Measurements from ENCODE around the gene CA10.

Gene CA10

DNA sequence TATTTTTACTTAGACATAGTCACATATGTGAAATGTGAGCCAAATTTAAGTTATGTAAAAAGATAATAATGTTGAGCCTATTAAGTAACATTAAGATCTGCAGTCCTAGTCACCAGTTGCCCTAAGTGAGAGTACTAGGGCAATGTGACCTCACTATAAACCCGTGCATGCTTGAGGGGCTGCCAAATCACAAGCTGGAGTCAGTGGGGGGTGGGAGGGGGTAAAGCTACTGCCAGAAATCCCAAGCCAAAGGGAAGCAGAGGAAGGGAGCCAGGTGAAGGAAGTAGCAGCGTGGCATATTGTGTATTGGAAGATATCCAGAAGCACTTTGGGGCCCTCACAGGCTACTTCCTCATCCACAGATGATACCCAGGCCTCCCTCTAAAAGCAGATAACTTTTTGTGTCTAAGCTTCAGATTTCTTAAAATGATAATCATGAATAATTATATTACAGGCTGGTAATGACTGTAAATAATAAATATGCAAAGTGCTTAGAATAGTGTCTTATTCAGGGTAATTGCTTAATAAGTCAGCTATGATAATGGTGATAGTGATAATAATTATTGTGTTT, 134.1 kb downstream of the CA10 start:
- H3K27me3 ChIP-seq (ENCODE audit: control insufficient read depth, insufficient read depth, low read length): no peaks in the 10 kb centered on the region
- no peak overlapping the region for H3K4me3 ChIP-seq (ENCODE audit: low read depth, low read length)
- no peak overlapping the region for H3K9ac ChIP-seq (ENCODE audit: low read depth, low read length)
- no peaks in the 10 kb centered on the region for H3K36me3 ChIP-seq (ENCODE audit: control insufficient read depth, insufficient read depth, low read length)
- no peak overlapping the region for H3K27ac ChIP-seq (ENCODE audit: low read depth, low read length)
- no peaks in the 10 kb centered on the region for H3K9me3 ChIP-seq (ENCODE audit: control insufficient read depth, insufficient read depth, low read length)
- H3K4me1 ChIP-seq (ENCODE audit: control insufficient read depth, insufficient read depth, low read length): no peaks in the 10 kb centered on the region

DNA sequence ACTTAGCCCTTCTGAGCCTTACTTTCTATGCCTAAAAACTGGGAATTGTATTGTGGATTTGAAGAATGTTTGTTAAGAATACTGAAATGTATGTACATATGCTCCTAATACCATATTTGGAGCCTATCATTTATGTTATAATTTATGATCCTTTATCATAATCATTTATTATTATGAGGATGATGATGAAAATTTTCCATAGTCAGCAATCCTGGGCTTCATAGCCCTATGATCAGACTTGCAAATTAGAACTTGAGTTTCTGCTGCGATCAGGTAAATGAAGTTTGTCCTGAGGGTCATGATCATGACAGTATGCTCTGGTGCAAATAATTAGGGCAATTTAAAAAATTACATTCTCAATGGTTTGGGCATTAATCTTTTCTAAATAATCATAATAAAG, 147.4 kb downstream of the CA10 start:
- H3K4me3 ChIP-seq (ENCODE audit: low read depth, low read length): no peak overlapping the region
- H3K9me3 ChIP-seq (ENCODE audit: control insufficient read depth, insufficient read depth, low read length): no peaks in the 10 kb centered on the region
- no peaks in the 10 kb centered on the region for H3K36me3 ChIP-seq (ENCODE audit: control insufficient read depth, insufficient read depth, low read length)
- H3K4me1 ChIP-seq (ENCODE audit: control insufficient read depth, insufficient read depth, low read length): no peaks in the 10 kb centered on the region
- H3K27ac ChIP-seq (ENCODE audit: low read depth, low read length): no peak overlapping the region
- no peak overlapping the region for H3K9ac ChIP-seq (ENCODE audit: low read depth, low read length)
- no peaks in the 10 kb centered on the region for H3K27me3 ChIP-seq (ENCODE audit: control insufficient read depth, insufficient read depth, low read length)

DNA sequence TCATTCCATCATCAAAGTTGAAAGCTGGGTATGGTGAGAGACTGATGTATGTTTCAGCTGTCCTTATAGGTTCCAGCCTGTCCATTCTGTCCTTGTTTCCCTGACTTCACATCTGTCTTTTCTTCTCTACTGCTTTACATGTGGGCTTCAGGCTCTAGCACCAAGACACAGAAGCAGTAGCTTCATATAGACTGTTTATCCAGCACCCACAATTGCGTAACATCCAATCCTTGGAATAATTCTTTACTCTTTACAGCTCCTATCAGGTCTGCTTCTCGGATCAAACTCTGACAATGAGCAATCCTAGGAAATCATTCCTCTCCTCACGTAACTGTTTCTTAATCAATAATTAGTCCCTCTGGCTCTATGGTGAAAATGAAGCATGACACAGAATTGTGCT, 158.9 kb downstream of the CA10 start:
- Histone ChIP-seq H3K36me3 (ENCODE audit: control insufficient read depth, insufficient read depth, low read length) (no peaks in the 10 kb centered on the region), H3K4me1 (ENCODE audit: control insufficient read depth, insufficient read depth, low read length) (peaks cover 6% of the 10 kb centered on the region; the same call in 1 of the 2 replicates), H3K9me3 (ENCODE audit: control insufficient read depth, insufficient read depth, low read length) (no peaks in the 10 kb centered on the region), H3K27me3 (ENCODE audit: control insufficient read depth, insufficient read depth, low read length) (no peaks in the 10 kb centered on the region), H3K27ac (ENCODE audit: low read depth, low read length) (no peak overlapping the region), H3K4me3 (ENCODE audit: low read depth, low read length) (no peak overlapping the region), H3K9ac (ENCODE audit: low read depth, low read length) (no peak overlapping the region)

DNA sequence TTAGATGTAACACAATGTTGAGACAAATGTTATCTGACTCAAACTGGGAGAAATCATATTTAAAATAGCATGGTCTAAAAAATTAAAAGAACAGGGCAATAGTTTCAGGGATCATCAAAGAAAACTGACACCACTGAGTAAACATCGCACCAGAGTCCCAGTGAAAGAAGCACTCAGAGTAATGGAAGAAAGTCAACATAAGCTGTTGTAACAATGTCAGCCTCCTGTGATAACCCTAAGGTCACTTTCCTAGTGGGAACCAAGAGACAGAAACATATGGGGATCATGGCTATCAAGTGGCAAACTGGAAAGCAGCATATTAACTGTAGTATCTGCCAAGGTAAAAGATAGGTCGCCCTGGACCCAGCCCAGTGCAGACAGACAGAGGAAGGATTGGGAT, 160.8 kb downstream of the CA10 start:
- H3K4me3 ChIP-seq (ENCODE audit: low read depth, low read length): no peak overlapping the region

DNA sequence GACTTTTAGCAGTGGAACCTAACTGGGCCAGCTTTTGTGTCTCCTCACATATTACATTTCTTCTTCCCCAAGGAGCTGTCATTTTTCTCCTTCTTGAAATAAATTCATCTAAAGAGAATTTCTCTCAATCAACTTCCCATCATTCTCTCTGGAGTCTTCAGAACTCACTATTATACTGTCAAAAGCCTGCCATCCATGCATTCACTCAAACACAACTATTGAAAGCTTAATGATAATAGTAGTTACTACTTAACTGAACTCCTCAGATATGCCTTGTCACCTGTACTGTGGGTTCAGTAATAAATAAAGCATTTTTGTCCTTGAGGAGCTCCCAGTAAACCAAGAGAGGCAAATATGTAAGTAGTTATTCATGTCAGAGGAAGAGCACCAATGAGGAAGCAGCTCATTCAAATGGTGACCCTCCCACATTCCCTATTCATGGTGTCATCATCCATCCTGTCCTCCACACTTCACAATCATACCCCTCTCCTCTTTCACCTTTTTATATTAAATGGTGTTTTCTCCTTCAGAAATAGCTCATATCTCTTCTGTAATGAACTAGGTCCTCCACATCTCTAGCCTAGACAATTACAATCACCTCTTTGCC, 162.6 kb downstream of the CA10 start:
- H3K9ac ChIP-seq (ENCODE audit: low read depth, low read length): no peak overlapping the region
- H3K27ac ChIP-seq (ENCODE audit: low read depth, low read length): no peak overlapping the region

More for the DNA sequence above, 160.8 kb downstream of the CA10 start:
- Histone ChIP-seq H3K27ac (ENCODE audit: low read depth, low read length) (no peak overlapping the region), H3K27me3 (ENCODE audit: control insufficient read depth, insufficient read depth, low read length) (no peaks in the 10 kb centered on the region), H3K4me1 (ENCODE audit: control insufficient read depth, insufficient read depth, low read length) (peaks cover 6% of the 10 kb centered on the region; the same call in 1 of the 2 replicates), H3K9me3 (ENCODE audit: control insufficient read depth, insufficient read depth, low read length) (no peaks in the 10 kb centered on the region), H3K36me3 (ENCODE audit: control insufficient read depth, insufficient read depth, low read length) (no peaks in the 10 kb centered on the region), H3K9ac (ENCODE audit: low read depth, low read length) (no peak overlapping the region)

DNA sequence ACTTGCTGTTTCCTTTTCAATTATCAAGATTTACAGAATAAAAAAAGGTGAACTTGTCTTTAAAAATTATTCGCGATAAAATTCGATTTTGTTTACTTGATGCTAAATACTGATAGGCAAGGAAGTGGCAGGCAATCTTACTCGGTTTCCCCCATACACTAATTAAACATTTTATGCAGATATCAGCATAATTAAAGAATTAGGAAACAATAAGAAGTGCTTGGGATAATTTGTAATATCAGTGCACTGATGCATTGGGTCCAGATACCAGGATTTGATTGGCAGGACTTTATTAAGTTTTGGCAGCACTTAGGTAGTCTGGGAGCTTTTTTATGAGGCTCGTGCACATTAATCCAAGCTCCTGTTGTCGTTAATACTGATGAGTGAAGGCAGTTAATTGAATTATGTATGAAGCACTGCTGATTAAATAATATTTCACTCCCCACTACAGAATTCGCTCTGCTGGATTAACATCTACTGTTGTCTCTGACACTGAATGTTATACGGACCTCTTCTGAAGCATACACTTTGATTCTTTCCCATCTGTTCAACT, 165.6 kb downstream of the CA10 start:
- H3K27ac ChIP-seq (ENCODE audit: low read depth, low read length): no peak overlapping the region
- no peaks in the 10 kb centered on the region for H3K36me3 ChIP-seq (ENCODE audit: control insufficient read depth, insufficient read depth, low read length)
- H3K27me3 ChIP-seq (ENCODE audit: control insufficient read depth, insufficient read depth, low read length): no peaks in the 10 kb centered on the region
- peaks cover 4% of the 10 kb centered on the region; the same call in 1 of the 2 replicates for H3K4me1 ChIP-seq (ENCODE audit: control insufficient read depth, insufficient read depth, low read length)
- no peak overlapping the region for H3K4me3 ChIP-seq (ENCODE audit: low read depth, low read length)
- no peaks in the 10 kb centered on the region for H3K9me3 ChIP-seq (ENCODE audit: control insufficient read depth, insufficient read depth, low read length)
- H3K9ac ChIP-seq (ENCODE audit: low read depth, low read length): no peak overlapping the region

More for the DNA sequence above, 162.6 kb downstream of the CA10 start:
- Histone ChIP-seq H3K4me3 (ENCODE audit: low read depth, low read length) (no peak overlapping the region), H3K36me3 (ENCODE audit: control insufficient read depth, insufficient read depth, low read length) (no peaks in the 10 kb centered on the region), H3K27me3 (ENCODE audit: control insufficient read depth, insufficient read depth, low read length) (no peaks in the 10 kb centered on the region), H3K9me3 (ENCODE audit: control insufficient read depth, insufficient read depth, low read length) (no peaks in the 10 kb centered on the region), H3K4me1 (ENCODE audit: control insufficient read depth, insufficient read depth, low read length) (peaks cover 4% of the 10 kb centered on the region; the same call in 1 of the 2 replicates)

DNA sequence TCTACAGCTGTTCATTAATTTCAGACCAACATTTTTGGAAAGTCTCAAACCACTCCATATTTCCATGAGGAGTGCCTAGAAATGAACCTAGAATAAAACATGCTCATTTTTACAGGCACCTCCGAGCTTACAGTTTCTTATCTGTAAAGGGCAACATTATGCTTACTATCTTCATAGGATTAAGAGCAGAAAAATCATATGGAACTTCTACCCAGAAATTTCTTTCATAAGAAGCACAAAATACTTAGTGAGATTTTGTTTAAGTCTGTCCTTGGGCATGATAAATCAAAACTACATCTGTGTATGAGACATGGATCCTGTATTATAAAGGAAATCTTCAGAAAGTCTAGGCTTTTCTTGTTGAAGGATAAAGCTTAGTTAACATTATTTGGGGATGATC, 187.4 kb downstream of the CA10 start:
- no peaks in the 10 kb centered on the region for H3K27me3 ChIP-seq (ENCODE audit: control insufficient read depth, insufficient read depth, low read length)
- H3K27ac ChIP-seq (ENCODE audit: low read depth, low read length): no peak overlapping the region
- H3K4me3 ChIP-seq (ENCODE audit: low read depth, low read length): no peak overlapping the region
- H3K9ac ChIP-seq (ENCODE audit: low read depth, low read length): no peak overlapping the region
- H3K4me1 ChIP-seq (ENCODE audit: control insufficient read depth, insufficient read depth, low read length): no peaks in the 10 kb centered on the region
- H3K9me3 ChIP-seq (ENCODE audit: control insufficient read depth, insufficient read depth, low read length): no peaks in the 10 kb centered on the region
- H3K36me3 ChIP-seq (ENCODE audit: control insufficient read depth, insufficient read depth, low read length): no peaks in the 10 kb centered on the region

DNA sequence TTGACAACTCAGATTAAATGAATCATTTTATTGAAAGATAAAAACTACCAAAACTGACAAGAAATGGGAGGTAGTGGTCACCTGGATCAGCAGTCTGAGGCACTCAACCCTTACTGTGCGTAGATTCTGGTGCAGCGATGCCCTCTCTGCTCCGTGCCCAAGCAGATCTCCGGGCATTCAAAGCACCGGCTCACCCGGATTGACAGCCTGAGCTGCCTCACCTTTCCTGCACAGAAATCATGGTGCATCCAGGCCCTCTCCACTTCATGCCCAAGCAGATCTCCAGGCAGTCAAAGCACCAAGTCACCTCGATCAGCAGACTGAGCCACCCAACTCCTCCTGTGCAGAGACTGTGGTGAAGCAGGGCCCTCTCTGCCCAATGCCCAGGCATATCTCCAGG, 196.8 kb downstream of the CA10 start:
- no peak overlapping the region for H3K9ac ChIP-seq (ENCODE audit: low read depth, low read length)
- H3K4me1 ChIP-seq (ENCODE audit: control insufficient read depth, insufficient read depth, low read length): no peaks in the 10 kb centered on the region
- H3K27me3 ChIP-seq (ENCODE audit: control insufficient read depth, insufficient read depth, low read length): no peaks in the 10 kb centered on the region
- H3K27ac ChIP-seq (ENCODE audit: low read depth, low read length): no peak overlapping the region
- H3K4me3 ChIP-seq (ENCODE audit: low read depth, low read length): no peak overlapping the region
- H3K9me3 ChIP-seq (ENCODE audit: control insufficient read depth, insufficient read depth, low read length): no peaks in the 10 kb centered on the region
- no peaks in the 10 kb centered on the region for H3K36me3 ChIP-seq (ENCODE audit: control insufficient read depth, insufficient read depth, low read length)

DNA sequence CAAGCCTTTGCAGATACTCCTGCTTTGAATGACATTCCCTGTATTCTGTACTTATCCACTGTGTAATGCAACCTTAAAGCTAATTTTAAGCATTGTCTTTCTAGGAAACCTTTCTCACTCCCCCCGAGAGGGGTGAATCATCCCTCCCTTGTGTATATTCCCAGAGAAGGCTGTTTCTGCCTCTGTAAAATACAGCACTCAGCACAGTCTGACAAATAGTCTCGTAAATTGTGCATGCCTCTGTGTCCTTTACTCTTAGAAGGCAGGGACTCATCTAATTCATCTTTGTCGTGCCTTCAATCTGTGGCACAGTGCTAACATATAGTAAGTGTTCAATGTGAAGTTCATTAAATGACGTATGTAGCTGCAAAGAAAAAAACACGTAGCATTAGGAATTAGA, 200.7 kb downstream of the CA10 start:
- H3K27me3 ChIP-seq (ENCODE audit: control insufficient read depth, insufficient read depth, low read length): no peaks in the 10 kb centered on the region
- H3K9me3 ChIP-seq (ENCODE audit: control insufficient read depth, insufficient read depth, low read length): no peaks in the 10 kb centered on the region
- H3K4me1 ChIP-seq (ENCODE audit: control insufficient read depth, insufficient read depth, low read length): no peaks in the 10 kb centered on the region
- H3K9ac ChIP-seq (ENCODE audit: low read depth, low read length): no peak overlapping the region
- H3K36me3 ChIP-seq (ENCODE audit: control insufficient read depth, insufficient read depth, low read length): no peaks in the 10 kb centered on the region
- H3K4me3 ChIP-seq (ENCODE audit: low read depth, low read length): no peak overlapping the region
- H3K27ac ChIP-seq (ENCODE audit: low read depth, low read length): no peak overlapping the region

DNA sequence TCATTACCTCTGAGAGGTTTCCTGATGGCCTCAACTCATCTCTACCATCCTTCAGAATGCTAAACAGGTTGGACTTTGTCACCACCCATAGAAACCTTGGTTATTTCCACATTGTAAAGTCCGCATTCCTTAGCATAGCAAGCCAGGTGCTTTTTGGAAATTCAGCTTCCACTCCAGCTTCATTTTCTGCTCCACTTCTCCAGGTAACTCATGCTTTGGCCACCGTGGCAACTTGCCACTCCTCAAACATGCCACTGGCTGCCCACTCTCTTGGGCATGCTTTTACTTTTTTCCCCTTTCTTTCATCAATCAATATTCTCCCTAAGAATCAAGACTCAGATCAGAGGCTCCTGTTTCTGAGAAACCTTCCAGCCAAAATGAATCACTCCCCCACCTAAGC, 203.3 kb downstream of the CA10 start:
- Histone ChIP-seq H3K36me3 (ENCODE audit: control insufficient read depth, insufficient read depth, low read length) (no peaks in the 10 kb centered on the region), H3K27ac (ENCODE audit: low read depth, low read length) (no peak overlapping the region), H3K27me3 (ENCODE audit: control insufficient read depth, insufficient read depth, low read length) (no peaks in the 10 kb centered on the region), H3K4me1 (ENCODE audit: control insufficient read depth, insufficient read depth, low read length) (no peaks in the 10 kb centered on the region), H3K9ac (ENCODE audit: low read depth, low read length) (no peak overlapping the region), H3K9me3 (ENCODE audit: control insufficient read depth, insufficient read depth, low read length) (no peaks in the 10 kb centered on the region), H3K4me3 (ENCODE audit: low read depth, low read length) (no peak overlapping the region)

DNA sequence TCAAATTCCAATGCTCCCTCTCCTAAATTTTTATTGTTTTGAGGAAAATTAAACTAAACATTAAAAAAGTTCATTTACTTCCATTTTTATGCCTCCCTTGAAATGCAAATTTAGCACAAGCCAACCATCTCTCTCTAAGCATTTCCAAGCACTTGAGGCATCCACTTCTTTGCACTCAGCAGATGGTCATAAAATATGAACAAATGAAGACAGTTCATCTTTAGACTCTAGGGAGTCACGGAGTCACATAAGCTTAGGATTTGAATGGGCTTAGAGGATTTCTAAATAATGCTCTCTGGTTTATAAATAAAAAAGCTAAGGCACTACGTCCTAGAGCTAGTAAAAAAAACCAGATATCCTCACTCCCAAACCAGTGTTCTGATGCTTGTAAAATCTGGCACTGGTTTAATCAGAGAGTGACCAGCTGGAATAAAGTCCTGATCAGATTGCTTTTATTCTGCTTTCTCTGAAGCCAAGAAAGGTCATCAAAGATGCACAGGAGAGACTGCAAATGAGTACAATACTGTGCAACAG, 204.2 kb downstream of the CA10 start:
- Histone ChIP-seq H3K27me3 (ENCODE audit: control insufficient read depth, insufficient read depth, low read length) (no peaks in the 10 kb centered on the region), H3K36me3 (ENCODE audit: control insufficient read depth, insufficient read depth, low read length) (no peaks in the 10 kb centered on the region), H3K9ac (ENCODE audit: low read depth, low read length) (no peak overlapping the region), H3K9me3 (ENCODE audit: control insufficient read depth, insufficient read depth, low read length) (no peaks in the 10 kb centered on the region), H3K4me3 (ENCODE audit: low read depth, low read length) (no peak overlapping the region), H3K27ac (ENCODE audit: low read depth, low read length) (no peak overlapping the region), H3K4me1 (ENCODE audit: control insufficient read depth, insufficient read depth, low read length) (no peaks in the 10 kb centered on the region)

Measured in HUES48 (cell line).